Measurements from ENCODE around the gene PNPLA7. TPM values are rescaled to one million over a fixed set of nuclear protein-coding genes. Genes with fewer than 3 reads are reported as not detected.
"Not testable (repeated sequence)": the region's sequence is repeated elsewhere in the genome, so short reads cannot be mapped to it uniquely, and the experiment has no call there.

PNPLA7 gene
- total and polyA plus RNA-seq, 2 of the 4 experiments (the other 2 are of a cell fraction), result under 0.01 to 0.89 TPM

DNA sequence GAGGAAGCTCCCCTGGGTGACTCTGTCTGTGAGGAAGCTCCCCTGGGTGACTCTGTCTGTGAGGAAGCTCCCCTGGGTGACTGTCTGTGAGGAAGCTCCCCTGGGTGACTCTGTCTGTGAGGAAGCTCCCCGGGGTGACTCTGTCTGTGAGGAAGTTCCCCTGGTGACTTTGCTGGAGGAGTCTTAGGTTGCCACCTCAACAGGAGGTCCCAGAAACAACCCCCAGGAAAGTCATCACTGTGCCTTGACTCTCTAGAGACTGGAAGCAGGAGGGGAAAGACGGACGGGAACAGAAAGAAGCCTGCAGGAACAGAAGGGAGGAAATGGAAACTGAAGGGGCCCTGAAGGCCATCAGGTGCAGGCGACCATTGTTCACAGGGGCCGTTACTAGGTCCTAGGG lies 18.2 kb upstream of the PNPLA7 start:
- H3K18ac ChIP-seq (ENCODE audit: low read depth, low read length); H2AK9ac ChIP-seq (replicated peaks; ENCODE audit: low read depth, low read length, poor library complexity); DNase-seq; H2BK20ac ChIP-seq (ENCODE audit: low read depth, low read length); H3K4me3 ChIP-seq (ENCODE audit: insufficient read depth, low read depth, low read length); H2AFZ ChIP-seq (replicated peaks; ENCODE audit: low read length, poor library complexity); dilution Hi-C loops (cut with HindIII; ENCODE audit: low sequenced_read_pairs, unreplicated experiment); H3K27me3 ChIP-seq (ENCODE audit: control insufficient read depth, insufficient read depth, low read length); H3K9ac ChIP-seq (ENCODE audit: low read depth, low read length); H3K27ac ChIP-seq (ENCODE audit: insufficient read depth, low read length); POLR2A ChIA-PET (ENCODE audit: unreplicated experiment); H2BK15ac ChIP-seq (ENCODE audit: low read depth, low read length); in situ Hi-C loops (cut with MboI; ENCODE audit: low sequenced_read_pairs); H4K5ac ChIP-seq (ENCODE audit: low read depth, low read length); BruUV-seq (replicated peaks); H3K4me2 ChIP-seq (ENCODE audit: low read depth, low read length); H4K91ac ChIP-seq (ENCODE audit: insufficient read depth, low read depth, low read length); H2BK5ac ChIP-seq (ENCODE audit: low read depth, low read length, poor library complexity, severe bottlenecking); H2BK120ac ChIP-seq (ENCODE audit: low read depth, low read length); H2AK5ac ChIP-seq (ENCODE audit: low read depth, low read length); H3K14ac ChIP-seq (replicated peaks; ENCODE audit: low read depth, low read length); H4K8ac ChIP-seq (ENCODE audit: low read depth in 2 of 2, low read length in 2 of 2); H3K4ac ChIP-seq (ENCODE audit: low read depth, low read length); H3K23ac ChIP-seq (ENCODE audit: low read depth, low read length); H3K4me1 ChIP-seq (ENCODE audit: control insufficient read depth, insufficient read depth, low read length); ATAC-seq (ENCODE audit: low read depth); H3K9me3 ChIP-seq (ENCODE audit: control insufficient read depth, insufficient read depth, low read length); H3K56ac ChIP-seq (ENCODE audit: extremely low read depth, insufficient read depth, low read length); intact Hi-C loops (cut with micrococcal nuclease); H4K20me1 ChIP-seq (ENCODE audit: insufficient read depth, low read length); CTCF ChIA-PET; H3K9me1 ChIP-seq (ENCODE audit: insufficient read depth, low read length): not testable (repeated sequence)
- peaks cover 26 to 33% of the 10 kb centered on the region in 2 experiments for H3K79me1 ChIP-seq (ENCODE audit: low read depth in 1 of 2, low read length in 2 of 2)
- WGBS, 2 experiments (ENCODE audit: extremely low coverage in 2 of 2, insufficient read length in 1 of 2), result 90% methylated on average over 2 of the region's 5 CpGs; no CpG with 5 or more reads in 1 of the 2 experiments
- H3K36me3 ChIP-seq (ENCODE audit: control insufficient read depth, insufficient read depth, low read length), result peaks cover 36% of the 10 kb centered on the region

All from IMR-90 (cell line).